ENCODE measurements around the gene GPATCH1. TPM values are rescaled to one million over a fixed set of nuclear protein-coding genes. Genes with fewer than 3 reads are reported as not detected.

Gene GPATCH1
- total RNA-seq, 2 experiments from 2014 or later = 12.7 to 13.6 TPM

DNA sequence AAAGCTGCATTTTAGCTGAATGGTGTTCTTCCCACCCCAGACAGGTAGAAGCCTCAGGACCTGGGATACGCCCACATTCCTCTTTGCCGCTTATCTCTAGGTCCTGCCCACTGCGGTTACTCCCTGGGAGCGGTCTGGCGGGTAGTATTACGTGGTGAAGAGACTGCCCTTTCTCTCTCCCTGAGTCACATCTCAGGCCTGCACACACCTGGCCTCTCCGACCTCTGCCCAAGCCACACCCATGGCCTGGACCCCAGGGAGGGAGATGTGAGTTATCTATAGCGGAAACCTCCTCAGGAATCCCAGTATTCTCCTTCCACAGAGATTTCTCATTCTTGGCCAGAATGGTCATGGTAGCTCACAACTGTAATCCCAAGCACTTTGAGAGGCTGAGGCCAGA lies 33.6 kb upstream of the GPATCH1 start:
- no peak for DNase-seq
- Mint-ChIP-seq H3K9me3 (ENCODE audit: insufficient read depth) (no peaks in the 10 kb centered on the region), H3K27me3 (ENCODE audit: low read depth) (no peaks in the 10 kb centered on the region), H3K27ac (no peak overlapping the region), H3K4me1 (ENCODE audit: low read depth) (no peaks in the 10 kb centered on the region), H3K4me3 (no peak overlapping the region), H3K36me3 (ENCODE audit: low read depth) (no peaks in the 10 kb centered on the region)
- ChIA-PET CTCF (interaction anchor here (0.7 kb wide), 1 partner anchor 71 kb away, joined by 3 read pairs; no protein-coding TSS in a partner anchor), POLR2A (no interaction called here)
- no peak for ATAC-seq

DNA sequence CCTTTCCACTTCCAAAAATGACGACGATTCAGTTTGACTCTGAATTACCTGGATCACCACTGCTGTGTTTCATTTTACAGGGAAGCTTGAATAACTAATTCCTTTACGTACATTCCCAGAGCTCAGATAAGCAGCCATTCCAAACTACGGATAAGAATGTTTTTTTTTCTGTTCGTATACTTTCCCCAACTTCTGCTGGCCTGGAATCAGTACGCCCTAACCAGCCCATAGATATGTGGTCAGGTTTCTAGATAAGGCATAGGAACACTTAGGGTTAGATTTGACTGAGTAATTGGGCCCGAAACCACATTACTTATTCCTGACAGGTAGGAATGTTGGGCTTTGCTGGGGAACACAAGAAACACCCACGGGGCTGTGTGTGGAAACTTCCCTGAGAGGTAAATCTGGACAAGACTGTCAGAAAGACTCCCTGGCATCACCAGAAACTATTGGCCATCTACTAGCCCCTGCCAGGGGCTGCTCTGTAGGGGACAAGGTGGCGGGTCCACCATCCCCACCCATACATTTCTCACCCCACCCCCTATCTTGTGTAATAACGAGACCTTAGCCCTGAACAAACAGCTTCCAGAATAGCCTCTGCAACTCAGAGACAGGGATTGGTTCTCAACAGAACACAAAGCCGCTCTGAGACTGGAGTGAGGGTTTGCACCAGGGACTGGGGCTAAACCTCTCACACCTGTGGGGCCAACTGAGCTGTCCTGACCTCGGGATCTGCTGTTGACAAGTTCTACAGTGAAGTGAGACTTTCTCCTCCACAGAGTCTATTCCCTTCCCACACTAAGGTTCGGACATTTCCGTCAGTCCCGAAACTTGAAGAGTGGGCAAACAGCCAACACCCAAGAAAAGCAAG lies 31.9 kb upstream of the GPATCH1 start:
- ChIA-PET CTCF (no interaction called here), POLR2A (no interaction called here)
- H3K4me1 Mint-ChIP-seq (ENCODE audit: low read depth) = no peaks in the 10 kb centered on the region
- no peak overlapping the region for H3K4me3 Mint-ChIP-seq
- no peaks in the 10 kb centered on the region for H3K36me3 Mint-ChIP-seq (ENCODE audit: low read depth)
- H3K27ac Mint-ChIP-seq = no peak overlapping the region
- no peaks in the 10 kb centered on the region for H3K27me3 Mint-ChIP-seq (ENCODE audit: low read depth)
- H3K9me3 Mint-ChIP-seq (ENCODE audit: insufficient read depth) = no peaks in the 10 kb centered on the region
- ATAC-seq = no peak
- DNase-seq = no peak

DNA sequence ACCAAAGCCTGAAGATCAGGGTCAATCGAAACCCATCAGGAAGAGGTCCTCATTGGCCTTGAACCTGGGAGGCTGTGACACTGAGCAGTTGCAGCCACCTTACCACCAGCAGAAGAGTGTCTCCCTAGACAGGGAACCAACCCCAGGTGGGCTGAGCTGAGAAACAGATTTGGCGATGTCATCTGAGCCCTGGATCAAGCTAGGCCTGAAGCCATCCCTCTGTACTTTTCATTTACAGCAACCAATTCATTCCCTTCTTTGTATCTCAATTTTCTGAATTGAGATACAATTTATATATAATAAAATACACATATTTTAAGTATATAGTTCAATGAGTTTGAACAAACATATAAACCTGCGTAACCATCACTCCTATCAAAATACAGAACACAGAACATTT lies 30.9 kb upstream of the GPATCH1 start:
- CTCF ChIA-PET = no interaction called here

DNA sequence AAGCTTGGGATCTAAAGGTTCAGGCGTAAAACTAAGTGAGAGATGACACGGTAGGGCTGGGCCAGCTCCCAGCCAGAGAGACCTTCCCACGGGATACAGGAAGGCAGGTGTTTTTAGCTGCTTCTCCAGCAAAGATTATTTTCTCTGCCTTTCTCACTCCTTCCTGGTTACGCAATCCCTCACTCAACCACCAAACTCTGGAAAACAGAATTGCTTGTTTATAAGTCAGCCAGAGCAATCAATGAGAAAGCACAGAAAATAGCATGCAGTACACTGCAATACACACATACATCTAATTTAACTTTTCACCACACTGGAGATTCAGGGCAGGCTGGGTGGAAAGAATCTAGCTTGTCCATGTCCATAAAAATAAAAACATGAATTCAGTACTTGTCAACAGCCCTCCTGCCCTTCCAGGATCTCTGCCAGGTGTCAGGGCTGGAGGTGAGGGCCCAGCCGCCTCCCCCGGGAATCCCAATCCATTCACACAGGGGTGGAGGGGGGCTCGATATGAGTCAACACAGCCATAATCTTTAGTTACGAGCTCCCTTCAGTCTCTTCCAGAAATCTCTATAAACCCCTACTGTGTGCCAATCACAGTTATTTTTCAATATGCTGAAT lies 28.5 kb upstream of the GPATCH1 start:
- ATAC-seq (no peak), DNase-seq (no peak)
- POLR2A ChIA-PET = no interaction called here
- CTCF ChIA-PET = interaction anchor here (0.6 to 1.0 kb wide), 2 partner anchors 12 to 28 kb away, joined by 3 read pairs; no protein-coding TSS in a partner anchor
- H3K27ac Mint-ChIP-seq = no peak overlapping the region
- H3K9me3 Mint-ChIP-seq (ENCODE audit: insufficient read depth) = no peaks in the 10 kb centered on the region
- H3K36me3 Mint-ChIP-seq (ENCODE audit: low read depth) = no peaks in the 10 kb centered on the region
- H3K27me3 Mint-ChIP-seq (ENCODE audit: low read depth) = no peaks in the 10 kb centered on the region
- no peaks in the 10 kb centered on the region for H3K4me1 Mint-ChIP-seq (ENCODE audit: low read depth)
- H3K4me3 Mint-ChIP-seq = no peak overlapping the region

More for the DNA sequence above, 30.9 kb upstream of the GPATCH1 start:
- Mint-ChIP-seq H3K4me1 (ENCODE audit: low read depth) (no peaks in the 10 kb centered on the region), H3K4me3 (no peak overlapping the region), H3K9me3 (ENCODE audit: insufficient read depth) (no peaks in the 10 kb centered on the region), H3K27ac (no peak overlapping the region), H3K27me3 (ENCODE audit: low read depth) (no peaks in the 10 kb centered on the region), H3K36me3 (ENCODE audit: low read depth) (no peaks in the 10 kb centered on the region)
- no peak for DNase-seq
- no peak for ATAC-seq
- POLR2A ChIA-PET = no interaction called here

DNA sequence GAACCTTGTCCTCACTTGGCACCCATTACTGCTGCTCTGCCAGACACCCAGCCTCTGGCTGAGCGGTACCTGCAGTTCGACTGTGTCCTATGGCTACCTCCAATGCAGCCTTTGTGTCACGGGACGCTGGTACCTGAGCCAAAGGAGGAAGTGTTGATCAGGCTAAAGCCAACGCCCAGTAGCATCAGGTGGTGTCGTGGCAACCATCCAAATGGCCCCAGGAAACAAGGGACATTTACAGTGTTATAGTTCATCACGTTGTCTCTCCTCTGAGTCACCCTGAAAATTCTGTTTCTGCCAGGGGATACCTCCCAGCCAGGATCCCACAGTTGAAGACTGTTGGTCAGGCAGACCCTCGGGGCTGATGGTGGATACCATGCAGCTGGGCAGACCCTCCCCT lies 26.4 kb upstream of the GPATCH1 start:
- Mint-ChIP-seq H3K27me3 (ENCODE audit: low read depth) (peaks cover 2% of the 10 kb centered on the region), H3K36me3 (ENCODE audit: low read depth) (no peaks in the 10 kb centered on the region)
- no peak for ATAC-seq

DNA sequence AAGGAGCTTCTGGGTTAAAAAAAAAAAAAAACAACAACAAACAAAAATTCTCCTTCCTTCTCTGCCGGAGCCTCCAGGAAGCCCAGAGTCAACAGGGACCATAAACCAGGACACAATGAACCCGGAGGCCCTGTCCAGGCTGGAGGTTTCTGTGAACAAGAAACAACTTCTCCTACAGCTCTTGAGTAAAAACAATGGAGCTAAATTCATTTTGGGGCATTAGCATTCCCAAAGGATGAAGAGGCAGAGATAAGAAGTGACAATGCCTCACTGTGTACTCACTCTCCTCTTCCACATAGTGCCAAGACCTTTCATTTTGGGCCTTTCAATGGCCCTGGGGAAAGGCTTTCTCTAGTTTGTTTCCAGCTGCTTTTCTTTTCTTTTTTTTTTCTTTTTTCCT lies 25.3 kb upstream of the GPATCH1 start:
- ChIA-PET CTCF (no interaction called here), POLR2A (interaction anchor here (0.7 kb wide), 1 partner anchor 318 kb away, joined by 4 read pairs; the partner anchor contains the start of gene CEBPG)
- Mint-ChIP-seq H3K36me3 (ENCODE audit: low read depth) (no peaks in the 10 kb centered on the region), H3K27ac (no peak overlapping the region), H3K4me3 (no peak overlapping the region), H3K27me3 (ENCODE audit: low read depth) (peaks cover 5% of the 10 kb centered on the region), H3K9me3 (ENCODE audit: insufficient read depth) (no peaks in the 10 kb centered on the region), H3K4me1 (ENCODE audit: low read depth) (no peaks in the 10 kb centered on the region)
- no peak for DNase-seq
- ATAC-seq = no peak

More for the DNA sequence above, 26.4 kb upstream of the GPATCH1 start:
- no peak for DNase-seq
- ChIA-PET CTCF (no interaction called here), POLR2A (interaction anchor here (0.6 kb wide), 1 partner anchor 108 kb away, joined by 3 read pairs; no protein-coding TSS in a partner anchor)
- Mint-ChIP-seq H3K27ac (no peak overlapping the region), H3K9me3 (ENCODE audit: insufficient read depth) (no peaks in the 10 kb centered on the region), H3K4me1 (ENCODE audit: low read depth) (no peaks in the 10 kb centered on the region), H3K4me3 (no peak overlapping the region)

DNA sequence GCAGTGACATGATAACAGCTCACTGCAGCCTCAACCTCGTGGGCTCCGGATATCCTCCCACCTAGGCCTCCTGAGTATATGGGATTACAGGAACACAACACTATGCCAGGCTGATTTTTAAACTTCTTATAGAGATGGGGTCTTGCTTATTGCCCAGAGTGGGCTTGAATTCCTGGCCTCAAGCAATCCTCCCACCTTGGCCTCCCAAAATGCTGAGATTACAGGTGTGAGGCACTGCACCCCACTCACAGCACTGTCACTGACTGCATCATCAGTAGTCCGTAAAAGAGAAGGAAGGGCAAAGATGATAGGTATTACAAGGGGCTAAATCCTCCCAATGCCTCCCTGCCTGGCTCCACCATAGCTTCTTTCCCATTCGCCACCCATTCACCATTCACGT lies 20.4 kb upstream of the GPATCH1 start:
- Mint-ChIP-seq H3K27ac (no peak overlapping the region), H3K9me3 (ENCODE audit: insufficient read depth) (no peaks in the 10 kb centered on the region), H3K4me3 (no peak overlapping the region), H3K36me3 (ENCODE audit: low read depth) (no peaks in the 10 kb centered on the region), H3K4me1 (ENCODE audit: low read depth) (peaks cover 9% of the 10 kb centered on the region), H3K27me3 (ENCODE audit: low read depth) (peaks cover 18% of the 10 kb centered on the region)
- DNase-seq (no peak), ATAC-seq (no peak)
- ChIA-PET POLR2A (interaction anchor here (0.7 kb wide), 1 partner anchor 20 kb away, joined by 3 read pairs; the partner anchor contains the start of gene GPATCH1), CTCF (no interaction called here)

DNA sequence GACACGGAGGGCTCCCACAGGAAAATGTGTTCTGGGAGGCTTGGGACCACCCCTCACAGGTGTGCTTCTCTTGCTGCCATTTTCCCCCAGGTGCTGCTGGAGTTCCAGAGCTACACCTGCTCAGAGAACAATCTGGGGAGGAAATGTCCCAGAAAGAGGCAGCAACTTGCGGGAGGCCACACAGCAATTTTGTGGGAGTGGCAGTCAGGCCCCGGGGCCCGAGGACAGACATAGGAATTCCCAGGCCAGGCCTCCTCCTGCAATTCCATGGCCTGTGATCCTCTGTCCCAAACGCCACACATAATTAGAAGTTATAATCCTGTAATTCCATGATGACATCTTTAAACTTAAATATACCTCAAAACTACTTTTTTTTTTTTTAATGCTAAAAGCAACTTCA lies 18.1 kb upstream of the GPATCH1 start:
- no peak overlapping the region for H3K4me3 Mint-ChIP-seq

DNA sequence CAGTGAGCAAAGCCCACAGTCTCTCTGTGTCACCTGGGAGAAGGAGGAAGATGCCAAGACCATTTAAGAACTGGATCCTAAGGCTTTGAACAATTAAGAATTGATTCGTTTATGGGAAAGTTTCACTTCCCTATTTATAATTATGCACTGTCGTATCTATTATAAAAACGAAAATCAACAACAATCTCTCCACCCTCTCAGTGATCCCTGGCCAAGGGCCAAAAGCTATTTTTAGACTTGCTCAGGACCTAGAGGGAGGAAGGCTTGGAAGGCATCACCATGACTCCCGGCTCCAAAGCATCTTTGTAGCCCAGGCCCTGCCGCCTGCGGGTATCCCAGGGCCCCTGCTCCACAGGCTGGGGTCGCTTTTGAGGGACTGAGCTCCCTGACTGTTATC lies 17.6 kb upstream of the GPATCH1 start:
- Mint-ChIP-seq H3K27ac (no peak overlapping the region), H3K4me1 (ENCODE audit: low read depth) (peaks cover 9% of the 10 kb centered on the region), H3K27me3 (ENCODE audit: low read depth) (peaks cover 24% of the 10 kb centered on the region), H3K4me3 (no peak overlapping the region), H3K9me3 (ENCODE audit: insufficient read depth) (no peaks in the 10 kb centered on the region), H3K36me3 (ENCODE audit: low read depth) (no peaks in the 10 kb centered on the region)
- DNase-seq = no peak
- CTCF ChIA-PET = no interaction called here
- no peak for ATAC-seq
- POLR2A ChIA-PET = no interaction called here

More for the DNA sequence above, 18.1 kb upstream of the GPATCH1 start:
- no peak for DNase-seq
- H3K36me3 Mint-ChIP-seq (ENCODE audit: low read depth) = no peaks in the 10 kb centered on the region
- no peaks in the 10 kb centered on the region for H3K9me3 Mint-ChIP-seq (ENCODE audit: insufficient read depth)
- ChIA-PET CTCF (no interaction called here), POLR2A (no interaction called here)
- H3K27me3 Mint-ChIP-seq (ENCODE audit: low read depth) = peaks cover 24% of the 10 kb centered on the region
- ATAC-seq = no peak
- no peak overlapping the region for H3K27ac Mint-ChIP-seq
- H3K4me1 Mint-ChIP-seq (ENCODE audit: low read depth) = peaks cover 9% of the 10 kb centered on the region

DNA sequence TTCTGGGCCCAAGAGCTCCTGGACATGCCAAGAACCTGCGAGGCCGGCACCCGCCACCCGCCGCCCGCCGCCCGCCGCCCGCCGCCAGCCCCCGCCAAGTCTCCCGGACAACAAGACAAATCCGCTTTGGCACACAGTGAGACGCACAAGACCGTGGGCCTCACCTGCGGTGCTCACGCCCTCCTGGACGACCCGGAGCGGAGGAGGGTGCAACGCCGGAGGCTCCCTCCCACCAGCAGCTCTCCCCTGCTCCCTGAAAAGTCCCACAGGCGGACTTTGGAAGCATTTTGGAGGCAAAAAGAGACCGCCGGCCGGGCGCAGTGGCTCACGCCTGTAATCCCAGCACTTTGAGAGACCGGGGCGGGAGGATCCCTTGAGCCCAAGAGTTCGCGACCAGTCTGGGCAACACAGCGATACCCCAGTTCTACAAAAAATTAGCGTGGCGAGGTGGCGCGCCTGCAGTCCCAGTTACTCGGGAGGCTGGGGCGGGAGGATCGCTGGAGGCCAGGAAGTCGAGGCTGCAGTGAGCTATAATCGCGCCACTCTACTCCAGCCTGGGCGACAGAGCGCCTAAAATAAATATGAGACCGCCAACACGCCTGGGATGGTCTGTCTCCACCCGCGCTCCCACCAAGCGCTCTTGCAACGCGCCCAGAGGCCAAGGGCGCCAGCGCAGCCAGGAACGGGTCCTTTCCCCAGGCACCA lies 17.1 kb upstream of the GPATCH1 start:
- no peaks in the 10 kb centered on the region for H3K36me3 Mint-ChIP-seq (ENCODE audit: low read depth)
- ATAC-seq = no peak
- POLR2A ChIA-PET = no interaction called here

DNA sequence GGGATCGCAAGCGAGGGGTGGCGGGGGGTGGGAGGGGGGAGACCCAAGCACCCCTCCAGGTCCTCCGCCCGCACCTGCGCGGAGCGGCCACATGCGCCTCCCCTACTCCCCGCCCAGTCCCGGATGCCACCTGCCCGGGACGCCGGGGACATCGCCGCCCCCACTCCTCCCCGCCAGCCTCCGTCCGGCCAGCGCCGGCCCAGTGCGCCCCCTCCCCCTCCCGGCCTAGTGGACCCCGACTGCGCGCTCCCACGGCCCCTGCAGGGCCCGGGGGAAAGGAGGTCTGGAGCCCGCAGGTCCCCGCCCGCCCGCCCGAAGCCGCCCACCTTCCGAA lies 16.6 kb upstream of the GPATCH1 start:
- ATAC-seq (peak; percentile 79), DNase-seq (peak; percentile 44)
- H3K36me3 Mint-ChIP-seq (ENCODE audit: low read depth) = no peaks in the 10 kb centered on the region
- ChIA-PET POLR2A (no interaction called here), CTCF (no interaction called here)
- no peaks in the 10 kb centered on the region for H3K9me3 Mint-ChIP-seq (ENCODE audit: insufficient read depth)
- H3K4me3 Mint-ChIP-seq = peak overlapping the region; percentile 63
- peaks cover 9% of the 10 kb centered on the region for H3K4me1 Mint-ChIP-seq (ENCODE audit: low read depth)
- H3K27me3 Mint-ChIP-seq (ENCODE audit: low read depth) = peaks cover 24% of the 10 kb centered on the region
- no peak overlapping the region for H3K27ac Mint-ChIP-seq

More for the DNA sequence above, 17.1 kb upstream of the GPATCH1 start:
- no peak for DNase-seq
- Mint-ChIP-seq H3K27me3 (ENCODE audit: low read depth) (peaks cover 24% of the 10 kb centered on the region), H3K27ac (no peak overlapping the region), H3K4me3 (peak overlapping the region; percentile 63), H3K9me3 (ENCODE audit: insufficient read depth) (no peaks in the 10 kb centered on the region), H3K4me1 (ENCODE audit: low read depth) (peaks cover 9% of the 10 kb centered on the region)
- CTCF ChIA-PET = no interaction called here
